GM10248 (cell line): ENCODE results near the gene RAD51B.
A peak's percentile ranks its signal among the peaks of the same experiment; 100 is the strongest.

Source experiments
- CTCF ChIA-PET: fragments of 300-600 bp; sonication (Branson Sonifier 250); formaldehyde crosslinking; extraction: SDS; loops from one replicate; lab custom pipeline; 2021; ENCODE audit warnings: antibody characterized with exemption; lab: Yijun Ruan, JAX
- POLR2A ChIA-PET: fragments of 350-650 bp; sonication (Branson Sonifier 250); formaldehyde crosslinking; extraction: SDS; loops from one replicate; lab custom pipeline; 2020; ENCODE audit warnings: antibody characterized with exemption; lab: Yijun Ruan, JAX
- DNase-seq: peaks from one replicate; pipeline ENCODE4 v3.0.0; 2012; ENCODE audit errors: extremely low spot score
- CTCF ChIP-seq: IDR thresholded peaks from 2 replicates; pipeline ENCODE4 v1.5.1; 2012; ENCODE audit warnings: mild to moderate bottlenecking, low read depth; ENCODE audit errors: extremely low read depth, missing control alignments, control extremely low read depth

RAD51B gene

GRCh38 chr14:68628605-68629310 is 809.2 kb downstream of the RAD51B start:
- no peak for DNase-seq
- ChIA-PET CTCF (interaction anchor here (0.9 to 3.2 kb wide), 6 partner anchors 10 to 261 kb away, joined by 3 to 21 read pairs (median 3); no protein-coding TSS in a partner anchor), POLR2A (interaction anchor here (0.7 kb wide), 1 partner anchor 45 kb away, joined by 7 read pairs; no protein-coding TSS in a partner anchor)

GRCh38 chr14:68630081-68630571 is 810.5 kb downstream of the RAD51B start:
- DNase-seq = no peak
- CTCF ChIA-PET = interaction anchor here (0.8 to 3.2 kb wide), 7 partner anchors 9 to 436 kb away, joined by 3 to 21 read pairs (median 3); no protein-coding TSS in a partner anchor
- POLR2A ChIA-PET = interaction anchor here (0.6 kb wide), 1 partner anchor 1142 kb away, joined by 3 read pairs; no protein-coding TSS in a partner anchor
- no peak for TF ChIP-seq CTCF

More at GRCh38 chr14:68628605-68629310, 809.2 kb downstream of the RAD51B start:
- TF ChIP-seq CTCF = no peak

GRCh38 chr14:68630611-68631393 is 811.2 kb downstream of the RAD51B start:
- no peak for DNase-seq
- CTCF ChIA-PET = interaction anchor here (0.8 to 1.6 kb wide), 4 partner anchors 15 to 436 kb away, joined by 3 read pairs; no protein-coding TSS in a partner anchor
- TF ChIP-seq CTCF = no peak
- POLR2A ChIA-PET = interaction anchor here (0.6 kb wide), 1 partner anchor 1141 kb away, joined by 3 read pairs; no protein-coding TSS in a partner anchor

- ChIA-PET POLR2A (no interaction called here), CTCF (interaction anchor here (0.7 to 1.6 kb wide), 3 partner anchors 19 to 437 kb away, joined by 3 read pairs; no protein-coding TSS in a partner anchor)
- peak; percentile 6 for DNase-seq
- no peak for TF ChIP-seq CTCF
Observed at GRCh38 chr14:68631394-68632053, 811.9 kb downstream of the RAD51B start.

GRCh38 chr14:68632054-68632895 is 812.7 kb downstream of the RAD51B start:
- DNase-seq = no peak
- ChIA-PET CTCF (interaction anchor here (0.7 to 1.6 kb wide), 3 partner anchors 9 to 45 kb away, joined by 3 to 5 read pairs (median 3); no protein-coding TSS in a partner anchor), POLR2A (no interaction called here)
- TF ChIP-seq CTCF = no peak
